MM.1S (cell line): Measurements from ENCODE around the gene GRP.

Experiments used
- DNase-seq: peaks from one replicate; pipeline ENCODE4 v3.0.0-alpha.2; 2015
- H2AFZ ChIP-seq: fragments of 300-600 bp; sonication (generic); 2 replicates; pipeline ENCODE4 v1.6.0; 2016; ENCODE audit warnings: antibody characterized with exemption, low read length
- H3F3A ChIP-seq: fragments of 300-600 bp; sonication (generic); 2 replicates; pipeline ENCODE4 v1.6.1; 2016; ENCODE audit warnings: mild to moderate bottlenecking, antibody characterized with exemption, low read length, moderate library complexity, mixed read lengths; ENCODE audit not compliant: insufficient read depth
- H3K27ac ChIP-seq: fragments of 300-600 bp; sonication (generic); 2 replicates; pipeline ENCODE4 v1.5.1; 2016; ENCODE audit warnings: mild to moderate bottlenecking, low read length
- H3K27me3 ChIP-seq: fragments of 300-600 bp; sonication (generic); replicated peaks from 2 replicates; pipeline ENCODE4 v1.6.0; 2016; ENCODE audit warnings: low read length; ENCODE audit not compliant: insufficient read depth
- H3K36me3 ChIP-seq: fragments of 300-600 bp; sonication (generic); replicated peaks from 2 replicates; pipeline ENCODE4 v1.6.1; 2016; ENCODE audit warnings: mild to moderate bottlenecking, low read length, mixed read lengths; ENCODE audit not compliant: insufficient read depth
- H3K4me1 ChIP-seq: fragments of 300-600 bp; sonication (generic); 2 replicates; pipeline ENCODE4 v1.6.1; 2016; ENCODE audit warnings: low read length, mixed read lengths
- H3K4me2 ChIP-seq: fragments of 300-600 bp; sonication (generic); 2 replicates; pipeline ENCODE4 v1.6.0; 2016; ENCODE audit warnings: low read depth, low read length
- H3K4me3 ChIP-seq: fragments of 300-600 bp; sonication (generic); 2 replicates; pipeline ENCODE4 v1.5.1; 2016; ENCODE audit warnings: low read length, mixed read lengths
- H3K79me2 ChIP-seq: fragments of 300-600 bp; sonication (generic); 2 replicates; pipeline ENCODE4 v1.6.1; 2016; ENCODE audit warnings: mixed run types, low read length, mixed read lengths
- H3K9ac ChIP-seq: fragments of 300-600 bp; sonication (generic); 2 replicates; pipeline ENCODE4 v1.6.1; 2016; ENCODE audit warnings: low read length, mixed read lengths
- H3K9me2 ChIP-seq: fragments of 300-600 bp; sonication (generic); replicated peaks from 2 replicates; pipeline ENCODE4 v1.6.1; 2016; ENCODE audit warnings: mild to moderate bottlenecking, low read length, mixed read lengths; ENCODE audit not compliant: insufficient read depth
- H3K9me3 ChIP-seq: fragments of 300-600 bp; sonication (generic); replicated peaks from 2 replicates; pipeline ENCODE4 v1.6.1; 2016; ENCODE audit warnings: mild to moderate bottlenecking, low read length, mixed read lengths; ENCODE audit not compliant: insufficient read depth
- H4K20me1 ChIP-seq: fragments of 300-600 bp; sonication (generic); 2 replicates; pipeline ENCODE4 v1.6.1; 2016; ENCODE audit warnings: mild to moderate bottlenecking, low read length, moderate library complexity, mixed read lengths; ENCODE audit not compliant: insufficient read depth
- EZH2 ChIP-seq: fragments of 300-600 bp; sonication (generic); optimal IDR thresholded peaks from 2 replicates; pipeline ENCODE3; 2017; ENCODE audit warnings: low read depth, mild to moderate bottlenecking, antibody characterized with exemption, low read length, mixed read lengths
- EZH2phosphoT487 ChIP-seq: fragments of 300-600 bp; sonication (generic); IDR thresholded peaks from 2 replicates; pipeline ENCODE4 v1.6.1; 2018; ENCODE audit warnings: antibody characterized with exemption, low read length
- TF ChIP-seq, protein P1 (sequence below): fragments of 300-600 bp; sonication (generic); IDR thresholded peaks from 2 replicates; pipeline ENCODE4 v1.5.1; 2016; ENCODE audit warnings: antibody characterized with exemption, low read length, mixed read lengths

The GRP gene

DNA sequence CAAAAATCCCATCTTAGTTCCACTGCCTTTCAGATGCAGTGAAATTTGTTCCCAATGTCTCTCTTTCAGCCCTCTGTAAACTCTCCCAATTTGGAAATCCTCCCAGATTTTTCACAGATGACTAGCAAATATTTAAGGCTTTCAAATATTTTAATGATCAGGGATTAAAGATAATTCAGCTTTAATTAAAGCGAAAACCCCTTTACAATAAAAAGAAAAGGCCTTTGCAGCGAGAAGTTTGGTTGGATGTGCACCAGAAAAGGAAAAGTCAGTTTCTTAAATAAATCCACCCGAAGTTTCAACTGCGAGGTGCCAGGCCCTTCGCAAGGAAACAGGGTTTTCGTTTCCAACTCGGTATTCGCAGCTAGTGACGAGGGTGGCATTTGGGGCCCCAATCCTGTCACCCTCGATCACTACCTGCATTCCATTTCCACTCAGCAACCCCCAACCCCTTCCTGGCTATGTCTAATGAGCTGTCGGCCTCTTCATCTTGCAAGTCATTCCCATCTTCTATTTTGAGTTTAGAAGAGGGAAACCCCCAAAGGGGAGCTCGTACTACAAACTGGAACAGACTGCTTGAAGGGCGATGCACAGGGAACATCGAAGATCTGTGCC, 51.8 kb downstream of the GRP start:
- Histone ChIP-seq H3K9me2 (no peaks in the 10 kb centered on the region), H3F3A (no peaks in the 10 kb centered on the region), H3K9me3 (no peaks in the 10 kb centered on the region), H3K27ac (no peak overlapping the region), H3K4me2 (peak overlapping the region; percentile 52), H3K27me3 (peaks cover 41% of the 10 kb centered on the region), H3K36me3 (no peaks in the 10 kb centered on the region), H3K4me1 (0 out of 2 replicates have a peak, but pooled peaks cover 4% of the 10 kb centered on the region), H3K9ac (no peak overlapping the region), H4K20me1 (no peaks in the 10 kb centered on the region), H3K4me3 (no peak overlapping the region; the same call in 1 of the 2 replicates), H3K79me2 (no peaks in the 10 kb centered on the region), H2AFZ (0 out of 2 replicates have a peak overlapping the region, but pooled peaks have one; percentile 23)
- TF ChIP-seq, protein P1, sequence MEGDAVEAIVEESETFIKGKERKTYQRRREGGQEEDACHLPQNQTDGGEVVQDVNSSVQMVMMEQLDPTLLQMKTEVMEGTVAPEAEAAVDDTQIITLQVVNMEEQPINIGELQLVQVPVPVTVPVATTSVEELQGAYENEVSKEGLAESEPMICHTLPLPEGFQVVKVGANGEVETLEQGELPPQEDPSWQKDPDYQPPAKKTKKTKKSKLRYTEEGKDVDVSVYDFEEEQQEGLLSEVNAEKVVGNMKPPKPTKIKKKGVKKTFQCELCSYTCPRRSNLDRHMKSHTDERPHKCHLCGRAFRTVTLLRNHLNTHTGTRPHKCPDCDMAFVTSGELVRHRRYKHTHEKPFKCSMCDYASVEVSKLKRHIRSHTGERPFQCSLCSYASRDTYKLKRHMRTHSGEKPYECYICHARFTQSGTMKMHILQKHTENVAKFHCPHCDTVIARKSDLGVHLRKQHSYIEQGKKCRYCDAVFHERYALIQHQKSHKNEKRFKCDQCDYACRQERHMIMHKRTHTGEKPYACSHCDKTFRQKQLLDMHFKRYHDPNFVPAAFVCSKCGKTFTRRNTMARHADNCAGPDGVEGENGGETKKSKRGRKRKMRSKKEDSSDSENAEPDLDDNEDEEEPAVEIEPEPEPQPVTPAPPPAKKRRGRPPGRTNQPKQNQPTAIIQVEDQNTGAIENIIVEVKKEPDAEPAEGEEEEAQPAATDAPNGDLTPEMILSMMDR: no peak
- TF ChIP-seq EZH2phosphoT487: no peak
- no peak for DNase-seq

DNA sequence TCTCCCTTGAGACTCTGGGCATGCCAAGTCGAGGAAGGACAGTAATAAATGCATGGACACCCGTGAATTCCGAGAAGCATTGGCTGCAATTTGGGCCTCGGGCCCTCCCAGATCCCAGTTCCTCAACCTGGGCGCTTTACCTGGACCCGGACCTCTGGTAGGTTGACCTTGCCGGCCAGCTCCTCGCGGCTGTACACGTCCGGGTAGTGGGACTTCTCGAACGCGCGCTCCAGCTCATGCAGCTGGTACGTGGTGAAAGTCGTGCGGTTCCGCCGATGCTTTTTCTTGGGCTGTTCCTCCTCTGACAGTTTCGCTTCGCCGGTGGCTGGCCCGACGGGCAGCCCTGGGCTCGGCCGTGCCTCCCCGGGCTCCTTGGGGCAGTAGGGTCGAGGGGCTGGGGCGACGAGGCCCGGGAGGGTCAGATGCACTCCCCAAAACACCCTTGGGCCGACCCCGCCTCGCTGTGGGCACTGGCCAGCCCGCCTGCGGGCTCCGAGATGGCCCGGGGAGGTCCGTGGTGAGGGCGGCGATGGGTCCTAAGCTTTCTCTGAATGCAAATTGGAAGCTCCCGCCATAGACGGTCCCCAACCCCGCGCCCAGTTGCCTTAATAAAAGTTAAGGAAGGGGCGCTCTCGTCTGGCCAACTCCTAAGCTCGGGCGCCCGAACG, 52.4 kb downstream of the GRP start:
- Histone ChIP-seq H3F3A (no peaks in the 10 kb centered on the region), H3K4me2 (peak overlapping the region; percentile 52), H3K9me3 (no peaks in the 10 kb centered on the region), H3K79me2 (no peaks in the 10 kb centered on the region), H3K27me3 (peaks cover 34% of the 10 kb centered on the region), H3K9ac (no peak overlapping the region), H3K4me1 (0 out of 2 replicates have a peak, but pooled peaks cover 4% of the 10 kb centered on the region), H4K20me1 (no peaks in the 10 kb centered on the region), H3K4me3 (peak overlapping the region; percentile 44), H3K36me3 (no peaks in the 10 kb centered on the region), H3K27ac (no peak overlapping the region), H3K9me2 (no peaks in the 10 kb centered on the region), H2AFZ (0 out of 2 replicates have a peak overlapping the region, but pooled peaks have one; percentile 23)
- TF ChIP-seq EZH2 (no peak), EZH2phosphoT487 (no peak)
- TF ChIP-seq, protein P1: no peak
- DNase-seq: peak; percentile 17

DNA sequence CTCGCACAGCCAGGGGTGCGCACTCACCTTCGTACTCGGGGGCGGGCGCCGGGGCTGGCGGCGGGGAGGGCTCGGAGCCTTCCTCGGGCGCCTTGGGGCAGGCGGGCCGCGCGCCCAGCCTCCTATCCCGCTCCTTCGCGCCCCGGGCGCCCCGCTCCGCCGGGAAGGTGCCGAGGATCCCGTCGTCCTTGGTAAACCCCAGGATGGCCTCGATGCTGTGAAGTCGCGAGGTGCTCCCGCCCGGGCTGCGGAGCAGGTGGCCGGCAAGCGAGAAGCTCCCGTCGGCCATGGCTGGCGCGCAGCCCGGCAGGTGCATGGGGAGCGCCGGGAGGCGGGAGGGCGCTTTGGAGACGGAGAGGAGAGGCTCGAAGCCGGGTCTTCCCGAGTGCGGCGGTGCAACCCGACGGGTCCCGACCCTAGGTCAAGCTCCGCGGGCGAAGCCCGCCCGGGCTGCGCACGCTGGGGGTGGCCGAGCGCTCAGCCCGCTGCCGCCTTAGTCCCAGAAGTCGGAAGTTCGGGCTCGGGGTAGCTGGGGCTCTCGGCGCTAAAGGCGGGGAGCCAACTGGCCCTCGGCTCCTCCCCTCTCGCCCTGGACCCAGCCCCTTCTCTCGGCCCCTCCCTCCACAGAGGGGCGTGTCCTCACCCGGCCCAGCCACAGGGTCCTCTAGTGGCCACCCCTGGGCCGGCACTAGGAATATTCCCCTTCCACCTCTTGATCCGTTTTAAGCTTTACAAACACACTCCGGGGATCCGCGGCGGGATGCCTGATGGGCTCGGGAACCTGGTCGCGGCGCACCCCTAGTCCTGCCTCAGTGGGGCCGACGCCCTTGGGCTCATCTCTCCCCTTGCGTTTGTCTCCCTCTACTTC, 53.2 kb downstream of the GRP start, which contains the start of gene RAX:
TSS of gene RAX (minus strand) at position 564 of the 868 bp plus-strand sequence. CDS start at position 316, 248 bp downstream.
- H3K4me3 ChIP-seq: peak within 1 kb of the TSS; percentile 44
- no peaks in the 10 kb centered on the region for H4K20me1 ChIP-seq
- H3F3A ChIP-seq: no peaks in the 10 kb centered on the region
- H3K79me2 ChIP-seq: no peaks in the 10 kb centered on the region
- H3K9me2 ChIP-seq: no peaks in the 10 kb centered on the region
- no peak for TF ChIP-seq EZH2
- TF ChIP-seq, protein P1: no peak
- no peak for TF ChIP-seq EZH2phosphoT487
- 0 out of 2 replicates have a peak, but pooled peaks cover 4% of the 10 kb centered on the region for H3K4me1 ChIP-seq
- H3K27me3 ChIP-seq: peaks cover 27% of the 10 kb centered on the region
- no peak within 1 kb of the TSS for H3K27ac ChIP-seq
- no peaks in the 10 kb centered on the region for H3K9me3 ChIP-seq
- no peak for DNase-seq
- H3K4me2 ChIP-seq: peak within 1 kb of the TSS; percentile 52; the same call in 1 of the 2 replicates
- H3K9ac ChIP-seq: no peak within 1 kb of the TSS
- H3K36me3 ChIP-seq: no peaks in the 10 kb centered on the region
- 0 out of 2 replicates have a peak within 1 kb of the TSS, but pooled peaks have one; percentile 23 for H2AFZ ChIP-seq
